HEK293 (cell line): ENCODE results near the gene BBS9.

Source experiments
- CTCF ChIP-seq: fragments of 450-650 bp; formaldehyde crosslinking; IDR thresholded peaks from 2 replicates; pipeline ENCODE4 v1.5.1; 2016; ENCODE audit warnings: missing biosample characterization, missing genetic modification characterization
- MZF1 ChIP-seq: fragments of 450-650 bp; formaldehyde crosslinking; IDR thresholded peaks from 2 replicates; pipeline ENCODE4 v1.5.1; 2017; ENCODE audit warnings: missing biosample characterization, missing genetic modification characterization, borderline replicate concordance
- PRDM10 ChIP-seq: fragments of 450-650 bp; formaldehyde crosslinking; IDR thresholded peaks from 2 replicates; pipeline ENCODE4 v1.5.1; 2016; ENCODE audit warnings: missing biosample characterization, missing genetic modification characterization
- YY1 ChIP-seq: fragments of 450-650 bp; formaldehyde crosslinking; IDR thresholded peaks from 2 replicates; pipeline ENCODE4 v1.5.1; 2018; ENCODE audit warnings: missing biosample characterization, missing genetic modification characterization
- ZBTB7A ChIP-seq: fragments of 450-650 bp; formaldehyde crosslinking; IDR thresholded peaks from 2 replicates; pipeline ENCODE4 v1.5.1; 2016; ENCODE audit warnings: low read depth, missing biosample characterization, missing genetic modification characterization
- ZEB2 ChIP-seq: fragments of 450-650 bp; formaldehyde crosslinking; IDR thresholded peaks from 2 replicates; pipeline ENCODE4 v1.5.1; 2016; ENCODE audit warnings: missing biosample characterization, missing genetic modification characterization
- ZNF266 ChIP-seq: fragments of 450-650 bp; formaldehyde crosslinking; IDR thresholded peaks from 2 replicates; pipeline ENCODE4 v1.5.1; 2016; ENCODE audit warnings: missing biosample characterization, missing genetic modification characterization, low read depth
- ZNF292 ChIP-seq: fragments of 450-650 bp; formaldehyde crosslinking; IDR thresholded peaks from 2 replicates; pipeline ENCODE4 v1.5.1; 2016; ENCODE audit warnings: low read depth, missing biosample characterization, missing genetic modification characterization, borderline replicate concordance
- ZNF549 ChIP-seq: fragments of 450-650 bp; IDR thresholded peaks from 2 replicates; pipeline ENCODE4 v1.5.1; 2018; ENCODE audit warnings: missing biosample characterization, missing genetic modification characterization, mild to moderate bottlenecking, inconsistent platforms, moderate library complexity
- ZNF707 ChIP-seq: fragments of 450-650 bp; formaldehyde crosslinking; IDR thresholded peaks from 2 replicates; pipeline ENCODE4 v1.5.1; 2016; ENCODE audit warnings: missing biosample characterization, missing genetic modification characterization
- ZNF830 ChIP-seq: fragments of 450-650 bp; IDR thresholded peaks from 2 replicates; pipeline ENCODE4 v1.5.0; 2018; ENCODE audit warnings: missing biosample characterization, missing genetic modification characterization, low read depth, mild to moderate bottlenecking, moderate library complexity
- TF ChIP-seq, protein P1 (sequence below): fragments of 450-650 bp; formaldehyde crosslinking; IDR thresholded peaks from 2 replicates; pipeline ENCODE4 v1.5.1; 2017; ENCODE audit warnings: missing biosample characterization, missing genetic modification characterization
- TF ChIP-seq, protein P2 (sequence below): fragments of 450-650 bp; formaldehyde crosslinking; IDR thresholded peaks from 2 replicates; pipeline ENCODE4 v1.5.1; 2016; ENCODE audit warnings: missing biosample characterization, missing genetic modification characterization

GRCh38 chr7:33243319-33243881 lies 114.0 kb downstream of the BBS9 start:
- TF ChIP-seq PRDM10 (tag by site-specific recombination) (no peak), CTCF (tag by site-specific recombination) (no peak), ZNF707 (no peak), YY1 (tag by site-specific recombination) (no peak), ZNF292 (tag by site-specific recombination) (no peak), ZNF830 (tag by site-specific recombination) (no peak), ZBTB7A (no peak), ZNF266 (tag by site-specific recombination) (no peak), ZNF549 (tag by site-specific recombination) (no peak), MZF1 (no peak), ZEB2 (tag by site-specific recombination) (no peak)
- TF ChIP-seq, protein P1, sequence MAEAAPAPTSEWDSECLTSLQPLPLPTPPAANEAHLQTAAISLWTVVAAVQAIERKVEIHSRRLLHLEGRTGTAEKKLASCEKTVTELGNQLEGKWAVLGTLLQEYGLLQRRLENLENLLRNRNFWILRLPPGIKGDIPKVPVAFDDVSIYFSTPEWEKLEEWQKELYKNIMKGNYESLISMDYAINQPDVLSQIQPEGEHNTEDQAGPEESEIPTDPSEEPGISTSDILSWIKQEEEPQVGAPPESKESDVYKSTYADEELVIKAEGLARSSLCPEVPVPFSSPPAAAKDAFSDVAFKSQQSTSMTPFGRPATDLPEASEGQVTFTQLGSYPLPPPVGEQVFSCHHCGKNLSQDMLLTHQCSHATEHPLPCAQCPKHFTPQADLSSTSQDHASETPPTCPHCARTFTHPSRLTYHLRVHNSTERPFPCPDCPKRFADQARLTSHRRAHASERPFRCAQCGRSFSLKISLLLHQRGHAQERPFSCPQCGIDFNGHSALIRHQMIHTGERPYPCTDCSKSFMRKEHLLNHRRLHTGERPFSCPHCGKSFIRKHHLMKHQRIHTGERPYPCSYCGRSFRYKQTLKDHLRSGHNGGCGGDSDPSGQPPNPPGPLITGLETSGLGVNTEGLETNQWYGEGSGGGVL (tag by site-specific recombination), result no peak
- TF ChIP-seq, protein P2, sequence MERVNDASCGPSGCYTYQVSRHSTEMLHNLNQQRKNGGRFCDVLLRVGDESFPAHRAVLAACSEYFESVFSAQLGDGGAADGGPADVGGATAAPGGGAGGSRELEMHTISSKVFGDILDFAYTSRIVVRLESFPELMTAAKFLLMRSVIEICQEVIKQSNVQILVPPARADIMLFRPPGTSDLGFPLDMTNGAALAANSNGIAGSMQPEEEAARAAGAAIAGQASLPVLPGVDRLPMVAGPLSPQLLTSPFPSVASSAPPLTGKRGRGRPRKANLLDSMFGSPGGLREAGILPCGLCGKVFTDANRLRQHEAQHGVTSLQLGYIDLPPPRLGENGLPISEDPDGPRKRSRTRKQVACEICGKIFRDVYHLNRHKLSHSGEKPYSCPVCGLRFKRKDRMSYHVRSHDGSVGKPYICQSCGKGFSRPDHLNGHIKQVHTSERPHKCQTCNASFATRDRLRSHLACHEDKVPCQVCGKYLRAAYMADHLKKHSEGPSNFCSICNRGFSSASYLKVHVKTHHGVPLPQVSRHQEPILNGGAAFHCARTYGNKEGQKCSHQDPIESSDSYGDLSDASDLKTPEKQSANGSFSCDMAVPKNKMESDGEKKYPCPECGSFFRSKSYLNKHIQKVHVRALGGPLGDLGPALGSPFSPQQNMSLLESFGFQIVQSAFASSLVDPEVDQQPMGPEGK (tag by site-specific recombination), result no peak
